Measurements from ENCODE around the gene FTSJ3. TPM values are rescaled to one million over a fixed set of nuclear protein-coding genes. Genes with fewer than 3 reads are reported as not detected.
A peak's percentile ranks its signal among the peaks of the same experiment; 100 is the strongest.

The FTSJ3 gene
- total RNA-seq, 1 experiment from 2014 or later = 80.3 TPM

- no peak overlapping the region for H2BK12ac ChIP-seq (ENCODE audit: insufficient read length, low read depth, low read length)
- H2AFZ ChIP-seq (ENCODE audit: low read length) = no peak overlapping the region
- H3K36me3 Mint-ChIP-seq (ENCODE audit: insufficient read depth in 1 of 3, low read depth in 3 of 3) = peaks cover 57 to 96% (median 76%) of the 10 kb centered on the region in 3 experiments
Observed at GRCh38 chr17:63824362-63824761, 3.1 kb downstream of the FTSJ3 start.

More at GRCh38 chr17:63824362-63824761, 3.1 kb downstream of the FTSJ3 start:
- no peak overlapping the region for H2BK120ac ChIP-seq (ENCODE audit: low read depth, low read length, poor library complexity, severe bottlenecking)
- Mint-ChIP-seq H3K4me1 (peaks cover 12 to 16% of the 10 kb centered on the region in 2 experiments), H3K27ac (peak overlapping the region in 2 of 3 experiments; percentile 41 to 90; a peak in 2 of 7 replicates), H3K27me3 (ENCODE audit: low read depth) (no peaks in the 10 kb centered on the region; the same call in 1 of the 2 replicates), H3K9me3 (no peaks in the 10 kb centered on the region; a peak in 1 of 5 replicates), H3K4me3 (peak overlapping the region in 1 of 2 experiments; percentile 36; a peak in 1 of 5 replicates)
- no peak overlapping the region for H4K5ac ChIP-seq (ENCODE audit: insufficient read length, low read depth, low read length)
- H3K4ac ChIP-seq (ENCODE audit: low read depth, low read length) = no peak overlapping the region
- H3K4me1 ChIP-seq (ENCODE audit: insufficient read depth, low read length) = no peaks in the 10 kb centered on the region
- no peak for TF ChIP-seq CTCF (conservative IDR thresholded peaks at IDR 0.05)
- H2BK15ac ChIP-seq (ENCODE audit: low read depth, low read length) = no peak overlapping the region
- peaks cover 3% of the 10 kb centered on the region for H3K79me1 ChIP-seq (ENCODE audit: insufficient read depth, low read depth, low read length, poor library complexity, severe bottlenecking)
- H2BK20ac ChIP-seq (ENCODE audit: low read depth, low read length, poor library complexity, severe bottlenecking) = no peak overlapping the region
- H3K18ac ChIP-seq (ENCODE audit: insufficient read length, low read depth, low read length) = no peak overlapping the region
- H3K79me2 ChIP-seq (ENCODE audit: insufficient read depth, low read length) = peaks cover 8% of the 10 kb centered on the region; the same call in 1 of the 2 replicates
- DNase-seq = no peak
- H4K20me1 ChIP-seq (ENCODE audit: control insufficient read depth, insufficient read depth, insufficient read length) = no peaks in the 10 kb centered on the region
- no peak overlapping the region for H3T11ph ChIP-seq (ENCODE audit: low read length)
- no peak overlapping the region for H2BK5ac ChIP-seq (ENCODE audit: insufficient read length, low read length)
- no peak overlapping the region for H3K14ac ChIP-seq (ENCODE audit: insufficient read depth, low read length)
- no CpG with 5 or more reads among the region's 9 CpGs for whole genome bisulfite sequencing (ENCODE audit: extremely low coverage, insufficient read length, low lambda C conversion rate)
- no peak overlapping the region for H3K9ac ChIP-seq (ENCODE audit: extremely low read depth, insufficient read length, low read length)
- no peak overlapping the region for H3K56ac ChIP-seq (ENCODE audit: insufficient read length, low read depth, low read length)
- H2AK5ac ChIP-seq (ENCODE audit: insufficient read length, low read length) = no peak overlapping the region
- no peak overlapping the region for H4K8ac ChIP-seq (replicated peaks; ENCODE audit: insufficient read length, low read depth, low read length)
- H3K4me2 ChIP-seq (ENCODE audit: insufficient read depth, insufficient read length, low read length) = no peak overlapping the region
- peaks cover 6% of the 10 kb centered on the region for H3K23me2 ChIP-seq (ENCODE audit: insufficient read length, low read depth, low read length, poor library complexity, severe bottlenecking)
- no peak overlapping the region for H3K27ac ChIP-seq (ENCODE audit: insufficient read length, low read depth, low read length)
- H4K91ac ChIP-seq (ENCODE audit: insufficient read length, low read depth, low read length) = no peak overlapping the region
- no peak overlapping the region for H3K23ac ChIP-seq (ENCODE audit: insufficient read length, low read depth, low read length)
- no peaks in the 10 kb centered on the region for H3K9me3 ChIP-seq (ENCODE audit: control insufficient read depth, low read depth, low read length)
- no peaks in the 10 kb centered on the region for H3K27me3 ChIP-seq (ENCODE audit: insufficient read depth, low read length)
